Measurements from ENCODE around the gene NOC2L. TPM values are rescaled to one million over a fixed set of nuclear protein-coding genes. Genes with fewer than 3 reads are reported as not detected.

Gene NOC2L
- total and polyA plus RNA-seq, 2 donors (not counting 3 experiments of a cell fraction or from before 2014, with no cell fraction given), result 55.3 to 87.9 TPM

GRCh38 chr1:952201-952600 lies 6.9 kb downstream of the NOC2L start:
- Histone ChIP-seq H3K9me3 (replicated peaks; ENCODE audit: control insufficient read depth, insufficient read depth, low read length) (no peaks in the 10 kb centered on the region), H3K27ac (ENCODE audit: insufficient read depth, low read depth, low read length) (no peak overlapping the region), H3K4me1 (ENCODE audit: control insufficient read depth, extremely low read depth, insufficient read depth, low read length) (no peaks in the 10 kb centered on the region), H4K20me1 (replicated peaks; ENCODE audit: control insufficient read depth, extremely low read depth, insufficient read depth, low read length) (no peaks in the 10 kb centered on the region), H3K4me3 (replicated peaks in 1 of 3; ENCODE audit: insufficient read depth in 1 of 3, low read depth in 1 of 3, low read length in 3 of 3) (no peak overlapping the region), H3K36me3 (ENCODE audit: control insufficient read depth in 2 of 2, extremely low read depth in 1 of 2, insufficient read depth in 2 of 2, low read length in 2 of 2) (peaks cover 0 to 72% of the 10 kb centered on the region in 2 experiments), H3K9me1 (replicated peaks; ENCODE audit: control insufficient read depth, extremely low read depth, insufficient read depth, low read length) (no peaks in the 10 kb centered on the region), H3K79me2 (ENCODE audit: control insufficient read depth, insufficient read depth, low read length) (peaks cover under 1% of the 10 kb centered on the region), H2AFZ (ENCODE audit: low read depth, low read length) (no peak overlapping the region), H3K9ac (replicated peaks; ENCODE audit: extremely low read depth, insufficient read depth, low read length) (no peak overlapping the region), H3K27me3 (ENCODE audit: control insufficient read depth in 2 of 2, insufficient read depth in 2 of 2, low read length in 2 of 2) (no peaks in the 10 kb centered on the region), H3K4me2 (ENCODE audit: insufficient read depth, low read length) (no peak overlapping the region)
- TF ChIP-seq MYC (IDR thresholded peaks at IDR 0.05; ENCODE audit: low read depth, low read length), result no peak
- no peak for TF ChIP-seq FOS (IDR thresholded peaks at IDR 0.05; ENCODE audit: borderline replicate concordance, insufficient read depth, low read length)
- TF ChIP-seq CTCF (IDR thresholded peaks at IDR 0.05; ENCODE audit: extremely low read depth in 1 of 2, insufficient read depth in 1 of 2, low read depth in 1 of 2, low read length in 2 of 2), result no peak
- no peak for TF ChIP-seq POLR2A (IDR thresholded peaks at IDR 0.05; ENCODE audit: low read depth, low read length)
- TF ChIP-seq POLR2AphosphoS5 (IDR thresholded peaks at IDR 0.05; ENCODE audit: insufficient read depth, low read depth, low read length), result no peak
- TF ChIP-seq EZH2 (IDR thresholded peaks at IDR 0.05; ENCODE audit: borderline replicate concordance, low read depth, low read length, severe bottlenecking), result no peak
- no peak for TF ChIP-seq JUN (IDR thresholded peaks at IDR 0.05; ENCODE audit: borderline replicate concordance, insufficient read depth, insufficient read length, low read depth)
- TF ChIP-seq GATA2 (IDR thresholded peaks at IDR 0.05; ENCODE audit: insufficient read depth, insufficient read length, low read depth, low read length), result no peak
- TF ChIP-seq MAX (IDR thresholded peaks at IDR 0.05; ENCODE audit: insufficient read depth, insufficient read length), result no peak
- intact Hi-C loops (cut with micrococcal nuclease) (no loop called here), dilution Hi-C loops (cut with MboI; ENCODE audit: extremely low pct_ligation_motif_present, low sequenced_read_pairs) (no loop called here)
- BruUV-seq (replicated peaks), result no TSS peak
- FAIRE-seq (no peak), DNase-seq (ENCODE audit: low read depth, low spot score) (no peak)
- CTCF ChIA-PET, result interaction anchor here (0.7 to 1.1 kb wide), 3 partner anchors 9 to 48 kb away, joined by 3 to 6 read pairs (median 4); no protein-coding TSS in a partner anchor
- POLR2A ChIA-PET, result no interaction called here

All from endothelial cell of umbilical vein (primary cell).